ENCODE data around the gene SLC43A2.
"Not testable (repeated sequence)": the region's sequence is repeated elsewhere in the genome, so short reads cannot be mapped to it uniquely, and the experiment has no call there.

The SLC43A2 gene

GRCh38 chr17:1565877-1566276 lies 62.8 kb downstream of the SLC43A2 start:
- no peak for DNase-seq (ENCODE audit: extremely low read depth in 1 of 2, low read depth in 1 of 2)

GRCh38 chr17:1563786-1564613 lies 64.6 kb downstream of the SLC43A2 start:
- DNase-seq (ENCODE audit: extremely low read depth in 1 of 2, low read depth in 1 of 2) = no peak

DNA sequence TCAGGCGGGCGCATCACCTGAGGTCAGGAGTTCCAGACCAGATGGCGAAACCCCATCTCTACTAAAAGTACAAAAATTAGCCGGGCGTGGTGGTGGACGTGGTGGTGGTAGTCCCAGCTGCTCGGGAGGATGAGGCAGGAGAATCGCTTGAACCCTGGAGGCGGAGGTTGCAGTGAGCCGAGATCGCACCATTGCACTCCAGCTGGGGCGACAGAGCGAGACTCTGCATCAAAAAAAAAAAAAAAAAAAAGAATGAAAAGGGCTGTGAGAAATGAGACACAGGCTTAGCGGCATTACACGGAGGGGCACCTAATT lies 65.2 kb downstream of the SLC43A2 start:
- DNase-seq (ENCODE audit: extremely low read depth in 1 of 2, low read depth in 1 of 2) = not testable (repeated sequence)

DNA sequence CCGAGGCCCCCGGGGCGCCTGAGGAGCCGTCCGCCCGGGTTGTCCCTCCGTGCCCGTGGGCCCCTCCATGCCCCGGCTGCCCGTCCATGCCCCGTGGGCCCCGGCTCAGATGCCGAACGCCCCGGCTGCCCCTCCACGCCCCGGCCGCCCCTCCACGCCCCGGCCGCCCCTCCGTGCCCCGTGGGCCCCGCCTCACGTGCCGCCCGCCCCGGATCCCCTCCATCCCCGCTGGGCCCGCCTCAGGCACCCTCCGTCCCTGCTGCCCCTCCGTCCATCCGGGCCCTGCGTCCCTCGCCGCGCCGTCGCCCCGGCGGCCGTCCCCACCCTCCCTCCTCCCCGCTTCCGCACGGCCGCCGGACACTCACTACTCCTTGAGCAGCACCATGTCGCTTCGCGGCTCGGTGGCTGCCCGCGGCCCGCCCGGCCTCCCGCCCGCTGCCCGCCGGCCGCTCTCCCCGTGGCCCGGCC lies 66.4 kb downstream of the SLC43A2 start:
- DNase-seq (ENCODE audit: extremely low read depth in 1 of 2, low read depth in 1 of 2) = no peak

GRCh38 chr17:1561420-1562175 lies 67.0 kb downstream of the SLC43A2 start:
- no peak for DNase-seq (ENCODE audit: extremely low read depth in 1 of 2, low read depth in 1 of 2)

DNA sequence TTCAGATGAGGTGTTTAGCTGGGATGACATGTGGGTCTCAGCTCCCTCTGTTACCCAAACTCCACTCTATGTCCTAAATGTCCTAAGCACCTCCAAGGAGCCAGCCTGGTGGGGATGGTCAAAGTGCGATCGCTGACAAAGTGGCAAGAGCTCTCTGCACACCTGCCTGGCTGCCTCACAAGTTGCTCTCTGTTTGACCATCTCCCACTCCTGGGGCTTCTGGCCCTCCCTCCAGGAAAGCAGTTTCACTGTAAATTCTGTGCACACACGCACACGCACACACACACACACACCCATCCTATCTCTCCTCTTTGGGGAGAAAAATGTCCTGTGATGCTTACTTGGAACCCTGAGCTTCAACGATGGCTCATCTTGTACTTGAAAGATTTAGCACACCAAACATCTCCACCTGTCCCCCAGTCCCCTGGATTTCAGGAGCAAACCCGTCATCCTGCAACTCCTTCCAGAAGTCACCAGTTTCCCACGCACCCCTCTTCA lies 67.7 kb downstream of the SLC43A2 start:
- DNase-seq (ENCODE audit: extremely low read depth in 1 of 2, low read depth in 1 of 2) = no peak

DNA sequence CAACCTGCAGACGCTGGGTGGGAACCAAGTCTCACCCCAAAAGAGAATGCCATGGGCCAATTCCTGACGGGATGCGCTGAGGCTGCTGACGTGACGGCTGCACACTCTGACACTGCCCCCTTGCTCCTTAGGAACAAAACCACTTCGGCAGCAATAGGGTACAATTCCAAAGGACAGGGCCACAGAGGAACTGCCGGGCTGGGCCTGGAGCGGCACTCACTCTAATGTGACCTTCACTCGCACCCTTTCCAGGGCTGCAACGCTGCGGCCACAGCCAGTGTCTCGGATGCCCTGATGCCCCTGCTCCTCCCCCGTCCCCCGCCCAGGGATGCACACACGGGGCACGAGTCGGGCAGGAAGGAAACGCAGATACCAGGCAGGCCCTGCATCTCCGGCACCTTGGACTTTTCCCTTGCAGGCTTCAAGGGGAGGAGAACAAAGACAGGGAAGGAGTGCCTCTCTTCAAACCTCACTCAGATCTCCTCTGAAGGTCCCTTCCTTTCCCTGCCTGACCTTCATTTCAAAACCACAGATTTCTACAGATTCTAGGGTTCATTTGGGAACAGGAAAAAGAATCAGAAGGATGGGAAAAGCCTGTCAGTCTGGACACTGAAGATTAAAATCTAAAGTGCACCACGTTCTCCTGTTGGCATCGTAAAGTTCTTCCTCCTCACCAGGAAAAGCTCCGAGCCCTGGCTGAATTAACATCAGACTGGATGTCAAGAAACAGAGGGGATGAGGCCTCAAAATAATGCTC lies 68.4 kb downstream of the SLC43A2 start:
- DNase-seq (ENCODE audit: extremely low read depth in 1 of 2, low read depth in 1 of 2) = no peak

DNA sequence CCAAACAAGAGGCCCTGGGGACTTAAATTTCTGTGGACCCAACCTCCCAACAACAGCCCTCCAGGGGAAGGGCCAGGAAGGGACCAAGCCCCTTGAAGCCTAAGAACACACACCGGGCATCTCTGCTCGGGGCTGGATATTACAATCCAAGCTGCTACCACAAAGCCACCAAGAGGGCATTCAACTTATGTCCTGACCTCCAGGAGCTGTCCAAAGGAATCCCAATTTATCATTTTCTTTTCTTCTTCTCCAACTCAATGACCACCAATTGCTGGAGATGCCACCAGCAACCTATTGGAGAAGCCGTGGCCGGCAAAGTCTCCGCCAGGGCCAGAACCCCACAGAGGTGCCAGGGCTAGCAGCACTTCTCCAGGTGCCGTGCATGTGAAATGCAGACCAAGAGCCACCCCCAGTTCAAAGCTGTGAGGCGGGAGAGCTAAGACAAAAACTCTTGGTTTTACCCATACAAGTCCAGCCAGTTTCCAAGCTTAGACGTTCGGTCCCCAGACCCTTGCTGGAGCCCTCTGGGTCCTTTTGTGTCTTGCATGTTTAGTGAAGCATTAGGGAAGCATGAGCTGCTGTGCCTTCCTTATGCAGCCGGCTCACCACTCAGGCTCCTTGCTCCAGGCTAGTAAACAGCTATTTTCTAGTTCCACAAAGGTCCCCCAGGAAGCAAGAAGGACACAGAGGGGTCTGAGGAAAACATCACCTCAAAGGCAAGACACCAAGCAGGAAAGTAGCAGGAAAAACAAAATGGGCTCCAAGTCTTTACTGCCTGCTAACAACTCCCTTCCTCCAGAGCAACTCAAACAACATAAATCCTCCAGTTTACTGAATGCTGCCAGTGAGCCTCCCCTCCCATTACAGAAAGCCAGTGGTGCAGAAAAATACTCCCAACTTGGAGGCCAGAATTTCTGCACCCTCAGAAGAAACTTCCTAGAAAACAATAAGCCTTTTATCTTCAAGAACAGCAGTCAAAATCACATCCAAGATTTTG lies 69.3 kb downstream of the SLC43A2 start:
- DNase-seq (ENCODE audit: extremely low read depth in 1 of 2, low read depth in 1 of 2) = no peak

DNA sequence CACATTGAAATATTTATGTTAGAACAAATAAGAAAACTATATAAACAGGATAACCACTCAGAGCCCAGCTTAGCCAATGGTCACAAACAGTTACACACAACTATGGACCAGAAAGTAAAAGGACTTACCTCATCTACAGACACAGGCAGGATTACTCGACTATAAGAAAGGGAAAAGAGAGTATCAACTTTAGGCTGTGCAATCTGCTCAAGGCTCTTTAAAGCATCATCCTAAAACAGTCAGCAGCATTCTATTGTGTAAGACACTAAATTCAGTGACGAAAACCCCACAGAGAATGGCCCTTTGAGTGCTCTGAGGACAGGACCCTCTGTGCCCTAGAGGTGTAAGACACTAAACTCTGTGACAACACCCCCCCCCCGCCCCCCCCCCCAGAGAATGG lies 70.2 kb downstream of the SLC43A2 start:
- DNase-seq (ENCODE audit: extremely low read depth in 1 of 2, low read depth in 1 of 2) = no peak

- no peak for DNase-seq (ENCODE audit: extremely low read depth in 1 of 2, low read depth in 1 of 2)
These were observed 71.1 kb downstream of the SLC43A2 start for GRCh38 chr17:1557355-1558095.

DNA sequence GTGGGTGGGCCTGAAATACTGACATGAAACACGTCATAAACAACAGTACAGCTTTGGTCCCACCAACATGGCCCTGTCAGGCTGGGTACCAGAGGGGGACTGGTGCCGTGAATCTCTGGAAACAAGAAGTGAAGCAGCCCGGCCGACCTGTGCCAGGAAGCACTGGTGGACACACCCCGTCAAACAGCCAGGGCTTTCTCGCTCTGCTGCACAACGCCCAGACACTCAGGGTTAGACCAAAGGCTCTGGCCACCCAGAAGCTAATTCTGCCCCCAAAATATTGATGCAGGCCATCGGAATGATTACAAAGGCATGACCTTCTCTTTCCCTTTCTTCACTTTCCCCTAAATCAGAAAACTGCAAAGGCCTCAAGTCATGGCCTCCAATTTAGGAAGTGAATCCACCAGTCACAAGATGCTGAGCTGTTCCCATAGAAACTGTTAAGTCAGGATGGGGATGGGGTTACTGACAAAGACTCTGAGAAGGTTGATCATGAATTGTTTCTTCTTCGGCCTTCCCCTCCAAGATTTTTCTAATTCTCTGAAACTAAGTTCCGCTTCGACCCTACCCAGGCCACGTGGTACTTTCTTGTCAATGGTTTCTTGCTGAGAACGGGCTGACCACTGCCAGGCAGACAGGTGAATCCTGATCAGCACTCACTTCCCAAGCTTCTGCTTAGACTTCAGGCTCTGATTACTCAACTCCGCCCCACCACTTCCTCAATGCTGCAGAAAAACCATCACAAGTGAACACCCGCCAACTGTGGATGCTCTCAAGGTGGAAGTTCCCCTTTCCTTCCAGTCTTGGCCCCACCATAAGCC lies 72.8 kb downstream of the SLC43A2 start:
- no peak for DNase-seq (ENCODE audit: extremely low read depth in 1 of 2, low read depth in 1 of 2)

DNA sequence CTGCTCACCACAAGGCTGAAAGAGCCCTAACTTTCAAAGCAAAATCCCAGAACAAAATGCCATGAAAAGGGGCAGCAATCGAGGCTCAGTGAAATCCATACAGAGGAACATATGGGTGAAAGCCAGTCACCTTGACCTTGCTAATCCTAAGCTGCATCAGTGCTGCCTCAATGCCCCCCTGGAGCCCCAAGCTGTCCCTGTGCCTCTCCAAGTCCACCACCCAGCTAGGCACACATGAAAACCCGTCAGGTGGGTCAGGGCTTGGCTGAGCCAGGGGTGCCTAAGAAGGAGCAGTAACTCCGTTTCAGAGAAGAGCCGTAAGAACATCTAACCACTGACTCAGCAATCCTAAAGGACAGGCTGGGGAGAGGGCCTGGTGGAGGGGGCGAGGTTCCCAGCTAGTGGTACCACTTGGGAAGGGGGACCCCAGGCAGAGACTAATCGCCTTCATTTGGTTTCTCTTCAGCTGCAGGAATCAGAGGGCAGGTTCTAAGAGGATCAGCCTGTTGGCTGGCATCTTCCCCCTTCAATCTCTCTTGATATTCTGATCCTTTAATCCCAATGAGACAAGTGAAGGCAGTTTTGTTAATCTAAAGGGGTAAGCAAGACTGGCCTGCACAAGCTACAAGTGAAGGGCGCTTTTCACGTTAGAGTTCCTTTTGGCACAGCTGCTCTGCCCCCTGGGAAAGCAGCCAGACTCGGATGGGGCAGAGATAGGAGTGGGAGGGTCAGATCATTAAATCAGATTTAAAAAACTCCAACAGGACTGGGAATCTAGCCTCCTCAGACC lies 73.7 kb downstream of the SLC43A2 start:
- no peak for DNase-seq (ENCODE audit: extremely low read depth in 1 of 2, low read depth in 1 of 2)

DNA sequence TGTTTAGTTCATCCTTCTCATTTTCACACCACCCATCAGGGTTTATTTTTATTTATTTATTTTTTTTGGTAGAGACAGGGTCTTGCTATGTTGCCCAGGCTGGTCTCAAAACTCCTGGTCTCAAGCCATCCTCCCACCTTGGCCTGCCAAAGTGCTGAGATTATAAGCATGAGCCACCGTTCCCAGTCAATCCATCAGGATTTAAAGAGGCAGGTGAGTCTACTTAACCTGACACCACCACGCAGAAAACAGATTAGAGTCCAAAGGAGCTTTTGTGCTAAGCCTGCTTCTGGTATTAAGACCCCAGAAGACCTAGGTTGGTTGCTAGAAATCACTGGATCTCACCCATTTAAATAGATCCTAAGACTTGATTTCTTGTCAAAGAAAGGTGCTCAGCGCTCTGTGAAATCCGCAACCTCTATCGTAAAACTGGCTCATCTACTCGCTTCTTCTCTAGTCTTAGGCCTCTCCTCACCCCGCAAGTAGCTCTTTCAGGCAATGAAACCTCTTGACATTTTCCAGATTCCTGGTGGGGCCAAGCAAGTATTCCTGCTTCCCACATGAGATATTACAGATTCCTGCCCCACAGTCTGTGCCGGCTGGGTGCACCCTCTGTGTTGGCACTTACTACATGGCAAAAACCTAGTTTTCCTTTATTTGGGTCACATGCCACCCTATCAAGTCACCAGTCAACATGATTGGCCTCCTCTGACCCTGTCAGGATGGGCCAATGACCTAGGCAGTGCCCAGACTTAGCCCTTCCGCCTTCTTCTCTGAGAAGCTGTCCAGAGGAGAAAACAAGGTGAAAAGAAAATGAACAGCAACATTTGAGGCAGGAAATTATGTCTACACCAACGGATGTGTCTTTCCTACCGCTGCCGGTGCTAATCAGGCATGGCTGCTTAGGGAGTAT lies 75.0 kb downstream of the SLC43A2 start:
- no peak for DNase-seq (ENCODE audit: extremely low read depth in 1 of 2, low read depth in 1 of 2)

DNA sequence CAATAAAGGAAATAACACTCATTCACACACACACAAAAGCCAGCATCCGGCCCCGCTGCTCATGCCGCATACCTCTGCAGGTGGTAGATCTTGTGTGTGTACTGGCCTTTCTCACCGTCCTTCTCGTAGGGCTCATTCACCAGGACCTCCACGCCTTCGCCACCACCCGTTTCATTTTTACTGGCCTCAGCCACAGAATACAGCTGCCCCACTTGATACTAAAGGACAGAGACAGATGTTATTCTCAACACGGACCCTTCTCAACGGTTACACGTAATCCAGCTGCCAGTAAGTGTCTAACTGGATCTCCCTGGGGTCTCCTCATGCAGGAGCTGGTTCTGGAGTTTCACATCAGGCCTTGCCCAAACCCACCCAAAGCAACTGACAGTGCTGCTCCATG lies 75.7 kb downstream of the SLC43A2 start:
- DNase-seq (ENCODE audit: extremely low read depth in 1 of 2, low read depth in 1 of 2) = no peak

DNA sequence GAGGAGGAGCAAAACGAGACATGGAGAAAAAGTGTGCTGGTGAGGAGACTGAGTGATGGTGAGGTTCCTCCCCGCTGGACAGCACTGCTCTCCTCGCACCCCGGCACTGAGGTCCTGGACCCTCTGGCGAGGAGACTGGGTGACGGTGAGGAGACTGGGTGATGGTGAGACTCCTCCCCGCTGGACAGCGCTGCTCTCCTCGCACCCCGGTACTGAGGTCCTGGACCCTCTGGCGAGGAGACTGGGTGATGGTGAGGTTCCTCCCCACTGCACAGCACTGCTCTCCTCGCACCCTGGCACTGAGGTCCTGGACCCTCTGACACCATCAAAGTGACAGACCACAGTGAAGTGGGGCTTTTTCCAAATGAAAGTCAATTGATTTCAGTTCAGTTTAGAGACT lies 76.9 kb downstream of the SLC43A2 start:
- DNase-seq (ENCODE audit: extremely low read depth in 1 of 2, low read depth in 1 of 2) = no peak

- no peak for DNase-seq (ENCODE audit: extremely low read depth in 1 of 2, low read depth in 1 of 2)
These were observed 80.6 kb downstream of the SLC43A2 start for GRCh38 chr17:1548032-1548431.
